Vagina (tissue), 2 donors: Measurements from ENCODE around the gene COL23A1. TPM values are rescaled to one million over a fixed set of nuclear protein-coding genes. Genes with fewer than 3 reads are reported as not detected.

Source experiments
- DNase-seq, 2 donors: peaks; one replicate each; pipeline ENCODE4 v3.0.0-alpha.2; 2017; ENCODE audit errors: extremely low spot score in 2 of 2
- H3K27ac ChIP-seq: fragments of 200-600 bp; sonication (generic); one replicate; pipeline ENCODE4 v1.5.1; 2019
- H3K27me3 ChIP-seq: fragments of 200-600 bp; sonication (generic); one replicate; pipeline ENCODE4 v1.5.1; 2019
- H3K36me3 ChIP-seq, 2 donors: fragments of 200-600 bp; sonication (generic); one replicate each; pipeline ENCODE4 v1.5.1; 2017 to 2019
- H3K4me1 ChIP-seq: fragments of 200-600 bp; sonication (generic); one replicate; pipeline ENCODE4 v1.5.1; 2019
- H3K4me3 ChIP-seq, 2 donors: fragments of 200-600 bp; sonication (generic); 1 replicate in 1 of 2; 2 replicates in 1 of 2; pipeline ENCODE4 v1.5.1; 2016 to 2019
- H3K9me3 ChIP-seq: fragments of 200-600 bp; sonication (generic); one replicate; pipeline ENCODE4 v1.5.1; 2019
- POLR2A ChIP-seq, 2 donors: fragments of 450-650 bp; IDR thresholded peaks; one replicate each; pipeline ENCODE4 v1.6.1; 2017; ENCODE audit warnings: antibody characterized with exemption in 2 of 2, mild to moderate bottlenecking in 2 of 2, moderate library complexity in 2 of 2
- POLR2AphosphoS5 ChIP-seq, 2 donors: sonication (generic); formaldehyde crosslinking; IDR thresholded peaks; one replicate each; pipeline ENCODE4 v1.9.0; 2017; ENCODE audit warnings: antibody characterized with exemption in 2 of 2, mild to moderate bottlenecking in 2 of 2, low read depth in 1 of 2; ENCODE audit not compliant: insufficient read depth in 1 of 2
- intact Hi-C: fragments of 100-400 bp; cut with DNase I; formaldehyde crosslinking; loops from one replicate; pipeline ENCODE4 v1.15.1; 2023
- total RNA-seq: library from RNA; depleted of rRNA; stranded (reverse); fragments of >200 nt; gene quantifications from one replicate; pipeline ENCODE4 v1.2.3, GENCODE V29; 2016
- TF ChIP-seq, protein P1 (sequence below), 3 experiments: fragments of 450-650 bp in 2 of 3; fragments of 200-600 bp in 1 of 3; sonication (generic) in 1 of 3; IDR thresholded peaks; one replicate each; pipeline ENCODE4 v1.5.1; 2017 to 2019; ENCODE audit warnings: antibody characterized with exemption in 3 of 3, mild to moderate bottlenecking in 2 of 3, moderate library complexity in 2 of 3

COL23A1 gene
- total RNA-seq, 1 donor from 2014 or later = 3.7 TPM

DNA sequence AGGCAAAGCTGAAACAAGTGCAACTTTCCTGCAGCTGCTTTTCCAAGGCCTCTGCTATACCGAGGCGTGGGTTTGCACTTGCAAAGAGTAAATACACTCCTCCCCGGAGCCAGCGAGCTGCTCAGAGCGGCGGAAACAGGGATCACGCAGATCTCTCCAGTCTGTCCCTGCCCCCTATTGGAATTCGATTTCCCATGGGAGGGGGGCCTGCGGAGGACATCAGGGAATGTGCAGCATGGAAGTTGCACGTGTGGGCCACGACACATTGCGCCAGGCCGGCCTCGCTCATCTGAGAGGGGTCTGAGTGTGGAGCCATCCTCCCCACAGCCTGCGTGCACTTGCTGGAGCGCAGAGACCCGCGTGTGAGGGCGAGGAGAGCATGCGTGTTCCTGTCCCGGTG lies 253.3 kb downstream of the COL23A1 start:
- Histone ChIP-seq H3K36me3 (no peaks in the 10 kb centered on the region), H3K27me3 (no peaks in the 10 kb centered on the region), H3K4me1 (peaks cover 14% of the 10 kb centered on the region), H3K9me3 (no peaks in the 10 kb centered on the region), H3K4me3 (no peak overlapping the region), H3K27ac (no peak overlapping the region)
- DNase-seq = no peak
- intact Hi-C loops = no loop called here
- TF ChIP-seq POLR2AphosphoS5 (IDR thresholded peaks at IDR 0.05; ENCODE audit: insufficient read depth in 1 of 2, low read depth in 1 of 2) (no peak), POLR2A (IDR thresholded peaks at IDR 0.05) (no peak)
- TF ChIP-seq, protein P1, sequence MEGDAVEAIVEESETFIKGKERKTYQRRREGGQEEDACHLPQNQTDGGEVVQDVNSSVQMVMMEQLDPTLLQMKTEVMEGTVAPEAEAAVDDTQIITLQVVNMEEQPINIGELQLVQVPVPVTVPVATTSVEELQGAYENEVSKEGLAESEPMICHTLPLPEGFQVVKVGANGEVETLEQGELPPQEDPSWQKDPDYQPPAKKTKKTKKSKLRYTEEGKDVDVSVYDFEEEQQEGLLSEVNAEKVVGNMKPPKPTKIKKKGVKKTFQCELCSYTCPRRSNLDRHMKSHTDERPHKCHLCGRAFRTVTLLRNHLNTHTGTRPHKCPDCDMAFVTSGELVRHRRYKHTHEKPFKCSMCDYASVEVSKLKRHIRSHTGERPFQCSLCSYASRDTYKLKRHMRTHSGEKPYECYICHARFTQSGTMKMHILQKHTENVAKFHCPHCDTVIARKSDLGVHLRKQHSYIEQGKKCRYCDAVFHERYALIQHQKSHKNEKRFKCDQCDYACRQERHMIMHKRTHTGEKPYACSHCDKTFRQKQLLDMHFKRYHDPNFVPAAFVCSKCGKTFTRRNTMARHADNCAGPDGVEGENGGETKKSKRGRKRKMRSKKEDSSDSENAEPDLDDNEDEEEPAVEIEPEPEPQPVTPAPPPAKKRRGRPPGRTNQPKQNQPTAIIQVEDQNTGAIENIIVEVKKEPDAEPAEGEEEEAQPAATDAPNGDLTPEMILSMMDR (IDR thresholded peaks at IDR 0.05) = no peak

- no peak for DNase-seq
- intact Hi-C loops = no loop called here
- no peak for TF ChIP-seq POLR2AphosphoS5 (IDR thresholded peaks at IDR 0.05; ENCODE audit: insufficient read depth in 1 of 2, low read depth in 1 of 2)
- TF ChIP-seq, protein P1 (IDR thresholded peaks at IDR 0.05) = no peak
- TF ChIP-seq POLR2A (IDR thresholded peaks at IDR 0.05) = no peak
- H3K27ac ChIP-seq = no peak overlapping the region
- no peaks in the 10 kb centered on the region for H3K27me3 ChIP-seq
- H3K4me3 ChIP-seq = no peak overlapping the region
- peaks cover 28% of the 10 kb centered on the region for H3K4me1 ChIP-seq
- no peaks in the 10 kb centered on the region for H3K36me3 ChIP-seq
- H3K9me3 ChIP-seq = no peaks in the 10 kb centered on the region
Observed at GRCh38 chr5:178335302-178336030, 254.7 kb downstream of the COL23A1 start.

DNA sequence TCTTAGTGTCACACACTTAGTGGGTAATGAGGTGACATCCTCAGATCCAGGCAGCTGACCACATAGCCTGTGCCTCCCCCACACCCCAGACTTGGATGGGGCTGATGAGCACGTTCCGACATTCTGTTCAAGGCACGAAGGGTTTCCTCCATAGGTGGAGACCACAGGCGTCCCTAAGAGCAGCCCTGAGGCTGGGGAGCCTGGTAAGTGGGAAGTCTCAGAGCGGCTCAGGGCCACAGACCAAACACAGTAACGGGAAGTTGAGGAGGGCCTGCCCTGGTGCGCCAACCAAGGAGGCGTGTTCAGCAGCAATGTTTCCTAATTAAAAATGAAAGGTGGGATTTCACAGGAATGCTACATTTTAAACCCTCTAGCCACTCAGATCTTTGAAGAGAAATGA lies 255.3 kb downstream of the COL23A1 start:
- H3K4me3 ChIP-seq = no peak overlapping the region
- H3K36me3 ChIP-seq = no peaks in the 10 kb centered on the region
- no peak overlapping the region for H3K27ac ChIP-seq
- peaks cover 28% of the 10 kb centered on the region for H3K4me1 ChIP-seq
- H3K9me3 ChIP-seq = no peaks in the 10 kb centered on the region
- intact Hi-C loops = no loop called here
- TF ChIP-seq, protein P1 (IDR thresholded peaks at IDR 0.05) = no peak
- no peak for TF ChIP-seq POLR2AphosphoS5 (IDR thresholded peaks at IDR 0.05; ENCODE audit: insufficient read depth in 1 of 2, low read depth in 1 of 2)
- TF ChIP-seq POLR2A (IDR thresholded peaks at IDR 0.05) = no peak
- no peak for DNase-seq
- no peaks in the 10 kb centered on the region for H3K27me3 ChIP-seq

GRCh38 chr5:178333821-178334481 lies 256.2 kb downstream of the COL23A1 start:
- DNase-seq = no peak
- Histone ChIP-seq H3K9me3 (no peaks in the 10 kb centered on the region), H3K4me3 (no peak overlapping the region), H3K27ac (no peak overlapping the region), H3K27me3 (no peaks in the 10 kb centered on the region), H3K4me1 (peaks cover 24% of the 10 kb centered on the region), H3K36me3 (no peaks in the 10 kb centered on the region)
- TF ChIP-seq POLR2AphosphoS5 (IDR thresholded peaks at IDR 0.05; ENCODE audit: insufficient read depth in 1 of 2, low read depth in 1 of 2) (no peak), POLR2A (IDR thresholded peaks at IDR 0.05) (no peak)
- TF ChIP-seq, protein P1 (IDR thresholded peaks at IDR 0.05) = no peak
- intact Hi-C loops = no loop called here

DNA sequence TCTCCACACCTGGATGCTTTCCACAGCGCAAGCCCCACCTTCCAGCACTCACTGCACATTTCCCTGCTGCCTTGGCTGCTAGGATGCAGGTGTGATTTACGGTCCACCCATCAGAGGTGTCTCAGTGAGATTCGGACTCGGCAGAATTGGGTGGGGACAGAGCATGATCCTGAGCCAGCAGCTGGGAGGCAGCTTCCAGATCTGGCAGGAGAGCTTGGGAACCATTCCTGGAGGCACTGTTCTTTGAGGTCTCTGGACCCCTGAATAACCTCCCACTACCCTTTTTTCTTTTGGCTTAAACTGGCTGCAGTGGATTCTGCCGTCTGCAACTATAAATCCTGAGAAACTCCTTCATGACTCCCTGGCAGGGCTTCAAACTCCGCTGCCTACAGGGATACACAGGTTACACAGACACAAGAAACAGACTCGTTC lies 258.0 kb downstream of the COL23A1 start:
- no peak for DNase-seq
- peak overlapping the region; percentile 34 for H3K27ac ChIP-seq
- no peaks in the 10 kb centered on the region for H3K36me3 ChIP-seq
- no peaks in the 10 kb centered on the region for H3K9me3 ChIP-seq
- intact Hi-C loops = no loop called here
- H3K4me3 ChIP-seq = no peak overlapping the region
- no peak for TF ChIP-seq POLR2A (IDR thresholded peaks at IDR 0.05)
- TF ChIP-seq POLR2AphosphoS5 (IDR thresholded peaks at IDR 0.05; ENCODE audit: insufficient read depth in 1 of 2, low read depth in 1 of 2) = no peak
- TF ChIP-seq, protein P1 (IDR thresholded peaks at IDR 0.05) = no peak
- H3K4me1 ChIP-seq = peaks cover 22% of the 10 kb centered on the region
- no peaks in the 10 kb centered on the region for H3K27me3 ChIP-seq
